CD4-positive, alpha-beta T cell (primary cell): ENCODE results near the gene KRTAP3-3. TPM values are rescaled to one million over a fixed set of nuclear protein-coding genes. Genes with fewer than 3 reads are reported as not detected.
"Not testable (repeated sequence)": the region's sequence is repeated elsewhere in the genome, so short reads cannot be mapped to it uniquely, and the experiment has no call there.

ENCODE experiments used
- ATAC-seq: fragments of 200-7000 bp; cut with Tn5 transposase; one replicate; pipeline ENCODE4 v1.10.0; 2022; ENCODE audit warnings: mild to moderate bottlenecking; ENCODE audit not compliant: poor library complexity
- CTCF ChIA-PET: fragments of 350-600 bp; sonication (Branson Sonifier 250); formaldehyde crosslinking; loops from one replicate; lab custom pipeline; 2021; ENCODE audit warnings: antibody characterized with exemption, inconsistent platforms; lab: Charles Lee
- POLR2A ChIA-PET: fragments of 350-600 bp; sonication (Branson Sonifier 250); formaldehyde crosslinking; loops from one replicate; lab custom pipeline; 2021; ENCODE audit warnings: antibody characterized with exemption, inconsistent platforms; lab: Charles Lee
- DNase-seq, 14 experiments: peaks; one replicate each; pipeline ENCODE4 v3.0.0-alpha.2; 2013 to 2020; ENCODE audit warnings: mixed read lengths in 2 of 14
- H3K27ac ChIP-seq, 2 donors: one replicate each; pipeline versions ENCODE4 v1.5.1 to v1.7.0; 2013; ENCODE audit warnings: low read length in 2 of 2, low read depth in 1 of 2, mild to moderate bottlenecking in 1 of 2
- H3K27me3 ChIP-seq, 2 experiments: 1 replicate in 1 of 2; 2 replicates in 1 of 2; pipeline versions ENCODE4 v1.6.1 to v1.7.0; 2013; ENCODE audit warnings: low read length in 2 of 2, control low read depth in 1 of 2, mild to moderate bottlenecking in 1 of 2, moderate library complexity in 1 of 2; ENCODE audit not compliant: insufficient read depth in 2 of 2, control insufficient read depth in 1 of 2
- H3K36me3 ChIP-seq: one replicate; pipeline ENCODE4 v1.6.1; 2013; ENCODE audit warnings: low read length, control low read depth; ENCODE audit not compliant: insufficient read depth
- H3K4me1 ChIP-seq: one replicate; pipeline ENCODE4 v1.6.1; 2013; ENCODE audit warnings: low read length, control low read depth; ENCODE audit not compliant: insufficient read depth
- H3K4me3 ChIP-seq: one replicate; pipeline ENCODE4 v1.5.1; 2013; ENCODE audit warnings: mild to moderate bottlenecking, low read length, moderate library complexity
- H3K9me3 ChIP-seq, 2 experiments: 1 replicate in 1 of 2; 2 replicates in 1 of 2; pipeline versions ENCODE4 v1.6.1 to v1.7.0; 2013; ENCODE audit warnings: low read length in 2 of 2, mild to moderate bottlenecking in 2 of 2, control low read depth in 1 of 2, moderate library complexity in 1 of 2; ENCODE audit not compliant: control insufficient read depth in 1 of 2, insufficient read depth in 1 of 2
- H3K27ac Mint-ChIP-seq: one replicate; pipeline ENCODE4 v1.8.0; 2020; ENCODE audit warnings: mixed read lengths
- H3K27me3 Mint-ChIP-seq: one replicate; pipeline ENCODE4 v1.8.0; 2021; ENCODE audit warnings: mixed read lengths
- H3K36me3 Mint-ChIP-seq: one replicate; pipeline ENCODE4 v1.8.0; 2021; ENCODE audit warnings: low read depth, mixed read lengths
- H3K4me1 Mint-ChIP-seq: one replicate; pipeline ENCODE4 v1.8.0; 2021; ENCODE audit warnings: low read depth, mixed read lengths
- H3K4me3 Mint-ChIP-seq: one replicate; pipeline ENCODE4 v1.8.0; 2020; ENCODE audit warnings: mild to moderate bottlenecking, mixed read lengths
- H3K9me3 Mint-ChIP-seq: one replicate; pipeline ENCODE4 v1.8.0; 2020; ENCODE audit warnings: mixed read lengths
- intact Hi-C, 2 experiments: fragments of 100-400 bp; cut with DNase I in 1 of 2; cut with micrococcal nuclease in 1 of 2; formaldehyde crosslinking; loops; one replicate each; pipeline versions ENCODE4 v1.15.1 to v1.9.0; 2023 to 2025; cut with DNase I, micrococcal nuclease
- polyA plus RNA-seq, 2 donors: library from polyadenylated mRNA; unstranded; fragments of 120-200 nt; gene quantifications; one replicate each; pipeline ENCODE4 v1.2.1, GENCODE V29; 2013
- total RNA-seq, 174 experiments: library from RNA in 2 of 174; stranded (reverse) in 2 of 174; gene quantifications; one replicate each; pipeline ENCODE4 v1.2.3 and lab custom pipeline; 2021 to 2026
- TF ChIP-seq, protein P1 (sequence below): fragments of 200-600 bp; IDR thresholded peaks from one replicate; pipeline ENCODE4 v1.8.0; 2022; ENCODE audit warnings: antibody characterized with exemption, mild to moderate bottlenecking

Gene KRTAP3-3
- total RNA-seq (not detected), total RNA-seq (lab: John Stamatoyannopoulos, UW) (0 to 0.10 (median 0) reads per million in 172 experiments)
- not detected for polyA plus RNA-seq (2013, experiment 1 of 2)
- polyA plus RNA-seq (2013, experiment 2 of 2) = not detected

DNA sequence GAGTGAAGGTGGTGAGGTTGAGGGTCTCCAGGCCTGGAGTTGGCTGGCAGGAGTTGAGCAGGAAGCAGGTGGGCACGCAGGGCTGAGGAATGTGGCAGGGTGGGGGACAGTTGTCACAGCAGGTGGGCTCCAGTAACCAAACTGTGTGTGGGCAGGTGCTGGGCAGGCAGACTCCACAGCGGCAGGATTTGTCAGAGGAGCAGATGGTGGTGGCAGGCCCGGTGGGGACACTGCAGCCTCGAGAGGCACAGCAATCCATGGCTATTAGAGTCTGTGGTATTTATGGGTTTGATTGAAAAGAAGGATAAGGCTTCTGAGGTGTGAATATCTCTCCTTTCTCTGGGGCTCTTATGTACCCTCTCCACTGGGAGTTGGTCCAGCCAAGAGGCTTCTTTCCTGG is at the start of gene KRTAP3-3:
Gene KRTAP3-3, minus strand, starts transcription at position 326 of the 400 bp plus-strand sequence. Its CDS starts 67 bp downstream, at position 259.
- DNase-seq (no peak), ATAC-seq (no peak)
- no peaks in the 10 kb centered on the region for H3K4me1 ChIP-seq
- no peak within 1 kb of the TSS for H3K4me3 ChIP-seq
- TF ChIP-seq, protein P1, sequence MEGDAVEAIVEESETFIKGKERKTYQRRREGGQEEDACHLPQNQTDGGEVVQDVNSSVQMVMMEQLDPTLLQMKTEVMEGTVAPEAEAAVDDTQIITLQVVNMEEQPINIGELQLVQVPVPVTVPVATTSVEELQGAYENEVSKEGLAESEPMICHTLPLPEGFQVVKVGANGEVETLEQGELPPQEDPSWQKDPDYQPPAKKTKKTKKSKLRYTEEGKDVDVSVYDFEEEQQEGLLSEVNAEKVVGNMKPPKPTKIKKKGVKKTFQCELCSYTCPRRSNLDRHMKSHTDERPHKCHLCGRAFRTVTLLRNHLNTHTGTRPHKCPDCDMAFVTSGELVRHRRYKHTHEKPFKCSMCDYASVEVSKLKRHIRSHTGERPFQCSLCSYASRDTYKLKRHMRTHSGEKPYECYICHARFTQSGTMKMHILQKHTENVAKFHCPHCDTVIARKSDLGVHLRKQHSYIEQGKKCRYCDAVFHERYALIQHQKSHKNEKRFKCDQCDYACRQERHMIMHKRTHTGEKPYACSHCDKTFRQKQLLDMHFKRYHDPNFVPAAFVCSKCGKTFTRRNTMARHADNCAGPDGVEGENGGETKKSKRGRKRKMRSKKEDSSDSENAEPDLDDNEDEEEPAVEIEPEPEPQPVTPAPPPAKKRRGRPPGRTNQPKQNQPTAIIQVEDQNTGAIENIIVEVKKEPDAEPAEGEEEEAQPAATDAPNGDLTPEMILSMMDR = no peak
- Mint-ChIP-seq H3K9me3 (no peaks in the 10 kb centered on the region), H3K27me3 (peaks cover 64% of the 10 kb centered on the region), H3K36me3 (no peaks in the 10 kb centered on the region), H3K4me3 (no peak within 1 kb of the TSS), H3K4me1 (no peaks in the 10 kb centered on the region), H3K27ac (no peak within 1 kb of the TSS)
- no peaks in the 10 kb centered on the region for H3K36me3 ChIP-seq
- H3K27me3 ChIP-seq = peaks cover 12 to 34% of the 10 kb centered on the region in 2 experiments
- intact Hi-C loops = no loop called here
- CTCF ChIA-PET = interaction anchor here (0.6 kb wide), 1 partner anchor 202 kb away, joined by 3 read pairs; no protein-coding TSS in a partner anchor
- H3K27ac ChIP-seq = no peak within 1 kb of the TSS
- no peaks in the 10 kb centered on the region for H3K9me3 ChIP-seq
- POLR2A ChIA-PET = interaction anchor here (0.7 kb wide), 1 partner anchor 10 kb away, joined by 3 read pairs; no protein-coding TSS in a partner anchor

DNA sequence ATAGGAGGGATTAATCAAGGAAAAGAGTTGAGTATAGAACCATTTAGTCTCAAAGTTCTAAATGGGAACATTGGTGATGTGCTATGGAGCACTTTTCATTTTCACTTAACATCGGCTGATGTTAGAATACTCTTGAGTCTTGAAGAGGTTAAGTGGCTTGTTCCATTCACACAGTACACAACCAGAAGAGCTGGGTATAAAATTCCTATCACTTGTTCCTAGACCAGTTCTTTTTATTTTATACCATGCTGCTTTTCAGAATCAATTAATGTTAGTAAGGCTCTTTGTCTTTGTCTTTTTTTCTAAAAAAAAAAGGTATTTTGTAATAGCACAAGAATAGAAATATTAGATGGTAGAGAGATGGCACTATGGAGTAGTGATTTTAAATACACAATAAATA is 49.0 kb upstream of the KRTAP3-3 start:
- TF ChIP-seq, protein P1 = no peak
- ATAC-seq (no peak), DNase-seq (no peak)
- Mint-ChIP-seq H3K27ac (no peak overlapping the region), H3K27me3 (peaks cover 26% of the 10 kb centered on the region), H3K36me3 (no peaks in the 10 kb centered on the region), H3K9me3 (peaks cover 5% of the 10 kb centered on the region), H3K4me1 (no peaks in the 10 kb centered on the region), H3K4me3 (no peak overlapping the region)
- no peak overlapping the region for H3K4me3 ChIP-seq
- H3K4me1 ChIP-seq = no peaks in the 10 kb centered on the region
- no peak overlapping the region for H3K27ac ChIP-seq
- POLR2A ChIA-PET = no interaction called here
- H3K27me3 ChIP-seq = peaks cover 4 to 5% of the 10 kb centered on the region in 2 experiments
- H3K9me3 ChIP-seq = peaks cover 0 to 5% of the 10 kb centered on the region in 2 experiments
- intact Hi-C loops = no loop called here
- no peaks in the 10 kb centered on the region for H3K36me3 ChIP-seq
- CTCF ChIA-PET = no interaction called here

DNA sequence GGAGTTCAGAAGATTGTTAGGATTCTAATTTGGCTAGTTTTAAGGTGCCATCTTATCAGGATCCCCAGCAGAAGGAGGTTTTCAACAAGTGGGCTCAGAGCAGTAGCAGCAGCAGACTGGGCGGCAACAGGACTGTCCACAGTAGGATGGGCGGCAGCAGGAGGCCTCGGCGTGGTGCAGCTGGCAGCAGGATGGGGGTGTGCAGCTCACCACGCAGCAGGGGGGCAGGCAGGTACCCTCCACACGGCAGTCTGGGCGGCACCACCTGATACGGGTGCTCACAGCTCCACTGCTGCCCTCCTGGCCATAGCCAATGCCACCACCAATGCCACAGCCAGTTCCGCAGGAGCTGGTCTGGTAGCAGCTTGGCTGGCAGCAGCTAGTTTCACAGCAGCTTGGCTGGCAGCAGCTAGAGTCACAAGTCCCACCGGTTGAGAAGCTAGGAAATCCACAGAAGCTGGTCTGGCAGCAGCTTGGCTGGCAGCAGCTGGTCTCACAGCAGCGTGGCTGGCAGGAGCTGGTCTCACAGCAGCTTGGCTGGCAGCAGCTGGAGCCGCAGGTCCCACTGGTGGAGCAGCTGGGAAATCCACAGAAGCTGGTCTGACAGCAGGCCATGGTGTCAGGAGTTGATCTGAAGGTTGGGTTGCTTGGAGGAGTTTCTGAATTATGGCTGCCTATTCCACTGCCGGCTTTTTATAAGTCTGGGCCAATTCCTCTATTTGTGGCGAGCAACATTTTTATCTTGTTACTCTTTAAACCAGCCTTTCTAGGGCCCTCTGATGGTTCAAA is 47.0 kb upstream of the KRTAP3-3 start, which contains the start of gene KRTAP1-1:
Gene KRTAP1-1, minus strand, starts transcription at position 668 of the 789 bp plus-strand sequence. Its CDS starts 53 bp downstream, at position 615.
- H3K4me3 ChIP-seq, CTCF ChIA-PET, H3K9me3 ChIP-seq, H3K36me3 ChIP-seq, H3K27me3 ChIP-seq, H3K9me3 Mint-ChIP-seq, H3K4me3 Mint-ChIP-seq, H3K4me1 Mint-ChIP-seq, DNase-seq, H3K27ac ChIP-seq, H3K4me1 ChIP-seq, intact Hi-C loops, H3K36me3 Mint-ChIP-seq, H3K27ac Mint-ChIP-seq, ATAC-seq, POLR2A ChIA-PET: not testable (repeated sequence)
- peaks cover 12% of the 10 kb centered on the region for H3K27me3 Mint-ChIP-seq
